Gastroesophageal sphincter (tissue), 4 donors: Measurements from ENCODE around the gene BPIFA3. TPM values are rescaled to one million over a fixed set of nuclear protein-coding genes. Genes with fewer than 3 reads are reported as not detected.

Experiments used
- ATAC-seq: fragments of 150-250 bp; one replicate; pipeline ENCODE4 v1.9.1; 2016; ENCODE audit warnings: mild to moderate bottlenecking, moderate library complexity
- H3K27ac ChIP-seq, 4 donors: fragments of 200-600 bp; sonication (generic) in 3 of 4; 1 replicate in 3 of 4; 2 replicates in 1 of 4; pipeline ENCODE4 v1.5.1; 2016 to 2019
- H3K27me3 ChIP-seq: fragments of 200-600 bp; sonication (generic); one replicate; pipeline ENCODE4 v1.5.1; 2019
- H3K36me3 ChIP-seq, 2 donors: fragments of 200-600 bp; sonication (generic); one replicate each; pipeline ENCODE4 v1.5.1; 2019; ENCODE audit warnings: control low read depth in 1 of 2
- H3K4me1 ChIP-seq, 3 donors: fragments of 200-600 bp; sonication (generic); 1 replicate in 2 of 3; 2 replicates in 1 of 3; pipeline ENCODE4 v1.5.1; 2016 to 2019; ENCODE audit warnings: control low read depth in 2 of 3
- H3K4me3 ChIP-seq, 2 donors: fragments of 200-600 bp; sonication (generic); one replicate each; pipeline ENCODE4 v1.5.1; 2019; ENCODE audit warnings: mild to moderate bottlenecking in 1 of 2, moderate library complexity in 1 of 2
- H3K9me3 ChIP-seq, 3 donors: fragments of 200-600 bp; sonication (generic); one replicate each; pipeline ENCODE4 v1.5.1; 2017 to 2019; ENCODE audit warnings: control low read depth in 2 of 3
- EP300 ChIP-seq: sonication (generic); formaldehyde crosslinking; IDR thresholded peaks from one replicate; pipeline ENCODE4 v1.6.1; 2017; ENCODE audit warnings: antibody characterized with exemption, mild to moderate bottlenecking
- POLR2A ChIP-seq, 2 donors: fragments of 450-650 bp; IDR thresholded peaks; one replicate each; pipeline ENCODE4 v1.6.1; 2017; ENCODE audit warnings: antibody characterized with exemption in 2 of 2, mild to moderate bottlenecking in 2 of 2, moderate library complexity in 1 of 2
- POLR2AphosphoS5 ChIP-seq: sonication (generic); formaldehyde crosslinking; IDR thresholded peaks from one replicate; pipeline ENCODE4 v1.6.1; 2017; ENCODE audit warnings: antibody characterized with exemption
- WGBS, 2 donors: methylation state at CpG; one replicate each; pipeline ENCODE4 v1.1.5; 2018; ENCODE audit warnings: low coverage in 1 of 2; 5-methylcytosine and 5-hydroxymethylcytosine counted together
- total RNA-seq, 4 donors: library from RNA; depleted of rRNA; stranded (reverse); fragments of >200 nt; gene quantifications; one replicate each; pipeline ENCODE4 v1.1.0, GENCODE V29; 2016
- TF ChIP-seq, protein P1 (sequence below), 4 experiments: fragments of 200-600 bp in 2 of 4; fragments of 450-650 bp in 2 of 4; sonication (generic) in 1 of 4; IDR thresholded peaks; one replicate each; pipeline ENCODE4 v1.5.1; 2017 to 2019; ENCODE audit warnings: antibody characterized with exemption in 4 of 4, mild to moderate bottlenecking in 2 of 4, moderate library complexity in 2 of 4

Gene BPIFA3
- total RNA-seq, 4 donors from 2014 or later = not detected

DNA sequence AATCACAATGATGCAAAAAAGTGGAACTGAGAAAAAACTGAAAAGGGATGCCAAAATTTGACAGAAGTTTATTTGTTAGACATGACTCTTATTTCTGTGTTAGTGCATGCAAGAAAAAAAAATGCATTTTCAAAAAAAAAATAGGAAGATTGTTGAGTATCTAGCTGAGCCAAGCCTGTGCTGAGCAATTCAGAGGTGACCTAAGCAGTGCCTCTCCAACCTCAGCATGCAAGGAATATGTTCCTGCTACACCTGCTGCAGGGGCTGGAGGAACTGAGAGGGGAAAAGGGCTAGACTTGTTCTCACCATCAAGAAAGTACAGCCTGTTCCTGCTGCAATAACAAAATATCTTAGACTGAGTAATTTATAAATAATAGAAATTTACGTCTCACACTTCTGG is 25.2 kb upstream of the BPIFA3 start:
- 15 to 50% methylated on average over 1 of the region's 1 CpG for WGBS, 2 donors
- Histone ChIP-seq H3K4me3 (no peak overlapping the region), H3K4me1 (peaks cover 0 to 16% (median 3%) of the 10 kb centered on the region in 3 donors), H3K27ac (no peak overlapping the region), H3K36me3 (no peaks in the 10 kb centered on the region), H3K27me3 (peaks cover 3% of the 10 kb centered on the region), H3K9me3 (no peaks in the 10 kb centered on the region)
- no peak for ATAC-seq
- TF ChIP-seq, protein P1, sequence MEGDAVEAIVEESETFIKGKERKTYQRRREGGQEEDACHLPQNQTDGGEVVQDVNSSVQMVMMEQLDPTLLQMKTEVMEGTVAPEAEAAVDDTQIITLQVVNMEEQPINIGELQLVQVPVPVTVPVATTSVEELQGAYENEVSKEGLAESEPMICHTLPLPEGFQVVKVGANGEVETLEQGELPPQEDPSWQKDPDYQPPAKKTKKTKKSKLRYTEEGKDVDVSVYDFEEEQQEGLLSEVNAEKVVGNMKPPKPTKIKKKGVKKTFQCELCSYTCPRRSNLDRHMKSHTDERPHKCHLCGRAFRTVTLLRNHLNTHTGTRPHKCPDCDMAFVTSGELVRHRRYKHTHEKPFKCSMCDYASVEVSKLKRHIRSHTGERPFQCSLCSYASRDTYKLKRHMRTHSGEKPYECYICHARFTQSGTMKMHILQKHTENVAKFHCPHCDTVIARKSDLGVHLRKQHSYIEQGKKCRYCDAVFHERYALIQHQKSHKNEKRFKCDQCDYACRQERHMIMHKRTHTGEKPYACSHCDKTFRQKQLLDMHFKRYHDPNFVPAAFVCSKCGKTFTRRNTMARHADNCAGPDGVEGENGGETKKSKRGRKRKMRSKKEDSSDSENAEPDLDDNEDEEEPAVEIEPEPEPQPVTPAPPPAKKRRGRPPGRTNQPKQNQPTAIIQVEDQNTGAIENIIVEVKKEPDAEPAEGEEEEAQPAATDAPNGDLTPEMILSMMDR (IDR thresholded peaks at IDR 0.05) = no peak
- TF ChIP-seq EP300 (no peak), POLR2AphosphoS5 (no peak), POLR2A (IDR thresholded peaks at IDR 0.05) (no peak)

DNA sequence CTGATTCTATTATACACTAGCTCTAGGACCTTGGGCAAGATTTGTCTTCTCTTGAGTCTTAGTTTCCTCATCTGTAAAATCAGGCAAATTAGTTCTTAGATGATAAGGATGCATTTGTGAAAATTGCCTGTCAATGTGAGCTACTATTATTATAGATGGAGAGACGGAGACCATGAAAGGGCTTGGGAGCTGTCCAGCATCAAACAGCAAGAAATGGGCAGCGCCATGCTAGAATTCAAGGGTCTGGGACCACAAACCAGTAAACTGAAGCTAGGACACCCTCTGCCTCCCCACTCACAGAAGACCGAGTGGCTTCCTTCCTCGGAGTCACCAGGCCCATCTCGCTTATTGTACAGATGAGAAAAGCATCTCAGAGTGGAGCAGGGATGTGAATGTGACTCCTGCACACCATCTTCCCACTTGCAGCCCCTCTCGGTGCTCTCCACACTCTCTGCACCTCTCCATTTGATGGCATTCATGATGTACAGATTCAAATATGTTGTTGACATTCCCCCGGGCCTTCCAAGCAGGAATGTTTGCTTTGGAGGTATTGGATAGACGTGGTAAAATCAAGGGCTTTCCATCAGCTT is 24.1 kb upstream of the BPIFA3 start:
- no peaks in the 10 kb centered on the region for H3K36me3 ChIP-seq
- no peaks in the 10 kb centered on the region for H3K9me3 ChIP-seq
- H3K27me3 ChIP-seq = peaks cover 13% of the 10 kb centered on the region
- no peak overlapping the region for H3K27ac ChIP-seq
- WGBS, 2 donors = 71 to 74% methylated on average over 3 to 7 of the region's 8 CpGs
- H3K4me3 ChIP-seq = no peak overlapping the region
- H3K4me1 ChIP-seq = peaks cover 0 to 16% (median 3%) of the 10 kb centered on the region in 3 donors
- no peak for TF ChIP-seq POLR2A (IDR thresholded peaks at IDR 0.05)
- TF ChIP-seq EP300 = no peak
- no peak for TF ChIP-seq POLR2AphosphoS5
- TF ChIP-seq, protein P1 (IDR thresholded peaks at IDR 0.05) = no peak
- no peak for ATAC-seq

DNA sequence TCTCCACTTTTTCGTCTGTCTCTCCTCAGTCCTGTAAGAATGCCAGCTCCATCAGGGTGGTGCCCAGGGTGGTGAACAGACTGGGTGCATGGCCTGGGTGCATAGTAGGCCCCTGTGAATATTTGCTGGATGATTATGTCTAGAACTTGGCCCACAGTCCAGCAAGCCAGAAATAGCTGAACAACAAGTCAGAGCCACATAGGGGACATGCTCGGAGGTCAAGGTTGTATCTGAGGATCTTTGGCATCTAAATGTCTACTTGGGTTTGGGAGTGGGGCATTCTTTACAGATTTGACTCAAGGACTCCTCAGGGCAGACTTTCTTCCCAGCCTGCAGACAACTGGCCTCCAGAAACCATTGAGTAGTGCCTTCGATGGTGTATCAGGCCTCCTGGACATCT is 18.1 kb upstream of the BPIFA3 start:
- Histone ChIP-seq H3K27me3 (peaks cover 48% of the 10 kb centered on the region), H3K27ac (no peak overlapping the region), H3K9me3 (no peaks in the 10 kb centered on the region), H3K4me1 (no peaks in the 10 kb centered on the region), H3K4me3 (no peak overlapping the region), H3K36me3 (no peaks in the 10 kb centered on the region)
- TF ChIP-seq POLR2AphosphoS5 (no peak), POLR2A (IDR thresholded peaks at IDR 0.05) (no peak), EP300 (no peak)
- TF ChIP-seq, protein P1 (IDR thresholded peaks at IDR 0.05) = no peak
- WGBS, 2 donors = 80% methylated on average over 1 of the region's 3 CpGs; no CpG with 5 or more reads in 1 of the 2 donors
- no peak for ATAC-seq

DNA sequence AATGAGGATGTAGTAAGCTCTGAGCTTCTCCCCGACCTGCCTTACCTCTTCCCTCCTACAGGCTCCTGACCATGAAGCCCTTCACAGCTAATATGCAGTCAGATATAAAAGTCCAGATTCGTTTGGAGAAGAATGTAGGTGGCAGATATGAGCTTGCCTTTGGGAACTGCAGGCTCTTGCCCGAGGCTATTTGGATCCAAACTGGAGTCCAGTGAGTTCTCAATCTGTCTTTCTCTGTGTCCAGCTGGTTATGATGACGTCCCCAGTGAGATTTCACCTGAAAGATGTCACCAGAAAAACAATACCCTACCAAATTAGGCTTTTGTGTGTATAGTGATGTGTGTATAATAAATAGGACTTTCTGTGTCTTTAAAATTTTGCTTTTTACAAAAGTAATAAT is 14.7 kb upstream of the BPIFA3 start:
- ATAC-seq = no peak
- Histone ChIP-seq H3K9me3 (no peaks in the 10 kb centered on the region), H3K4me1 (no peaks in the 10 kb centered on the region), H3K27me3 (peaks cover 55% of the 10 kb centered on the region), H3K27ac (no peak overlapping the region), H3K36me3 (no peaks in the 10 kb centered on the region), H3K4me3 (no peak overlapping the region)
- 53 to 61% methylated on average over 2 to 4 of the region's 4 CpGs for WGBS, 2 donors
- TF ChIP-seq, protein P1 (IDR thresholded peaks at IDR 0.05) = no peak
- TF ChIP-seq POLR2A (IDR thresholded peaks at IDR 0.05) (no peak), EP300 (no peak), POLR2AphosphoS5 (no peak)

DNA sequence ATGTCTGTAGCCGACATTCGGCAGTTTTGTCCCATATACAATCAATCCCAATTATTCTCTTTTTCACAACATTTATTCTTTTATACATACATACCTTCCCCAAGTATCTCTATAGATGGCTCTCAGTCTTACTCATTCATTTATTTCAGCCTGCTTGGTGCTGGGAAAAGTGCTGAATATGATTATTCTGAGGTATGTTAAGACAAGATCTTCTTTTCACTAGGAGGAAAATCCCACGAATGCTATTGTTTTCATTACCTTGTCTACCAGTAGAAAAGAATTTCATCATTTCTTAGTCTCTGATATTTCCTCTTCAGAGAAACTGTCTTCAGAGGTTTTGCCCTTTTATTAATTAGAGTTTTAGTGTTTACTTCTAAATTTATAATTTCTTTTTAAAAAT is 13.7 kb upstream of the BPIFA3 start:
- Histone ChIP-seq H3K36me3 (no peaks in the 10 kb centered on the region), H3K4me1 (no peaks in the 10 kb centered on the region), H3K4me3 (no peak overlapping the region), H3K9me3 (no peaks in the 10 kb centered on the region), H3K27me3 (peaks cover 58% of the 10 kb centered on the region), H3K27ac (no peak overlapping the region)
- 71 to 77% methylated on average over 3 of the region's 3 CpGs for WGBS, 2 donors
- ATAC-seq = no peak
- TF ChIP-seq POLR2A (IDR thresholded peaks at IDR 0.05) (no peak), POLR2AphosphoS5 (no peak), EP300 (no peak)
- TF ChIP-seq, protein P1 (IDR thresholded peaks at IDR 0.05) = no peak
